ENCODE results near the gene TRMU. TPM values are rescaled to one million over a fixed set of nuclear protein-coding genes. Genes with fewer than 3 reads are reported as not detected.

Gene TRMU
- polyA plus RNA-seq, 1 donor (not counting 4 experiments of a cell fraction or from before 2014, with no cell fraction given): 33.6 TPM

GRCh38 chr22:46397951-46398350 lies 62.4 kb downstream of the TRMU start:
- Histone ChIP-seq H3K79me2 (ENCODE audit: control insufficient read depth, insufficient read depth, low read length) (no peaks in the 10 kb centered on the region), H3K27ac (ENCODE audit: control insufficient read depth, insufficient read depth, low read length) (no peak overlapping the region), H4K20me1 (ENCODE audit: control insufficient read depth, extremely low read depth, insufficient read depth, low read length) (no peaks in the 10 kb centered on the region), H2AFZ (ENCODE audit: control insufficient read depth, low read length) (no peak overlapping the region), H3K9me1 (ENCODE audit: control insufficient read depth, extremely low read depth, insufficient read depth, low read length) (no peaks in the 10 kb centered on the region), H3K9me3 (ENCODE audit: control insufficient read depth, low read depth, low read length) (no peaks in the 10 kb centered on the region), H3K9ac (ENCODE audit: control insufficient read depth, extremely low read depth, insufficient read depth, low read length) (no peak overlapping the region), H3K4me3 (ENCODE audit: control insufficient read depth in 2 of 3, extremely low read depth in 1 of 3, insufficient read depth in 2 of 3, low read depth in 1 of 3, low read length in 3 of 3) (no peak overlapping the region), H3K4me1 (ENCODE audit: control insufficient read depth, extremely low read depth, insufficient read depth, low read length) (no peaks in the 10 kb centered on the region), H3K36me3 (ENCODE audit: control insufficient read depth in 2 of 2, extremely low read depth in 1 of 2, insufficient read depth in 2 of 2, low read length in 2 of 2) (peaks cover 18 to 33% of the 10 kb centered on the region in 2 experiments), H3K4me2 (ENCODE audit: control insufficient read depth, extremely low read depth, insufficient read depth, low read depth, low read length) (no peak overlapping the region), H3K27me3 (ENCODE audit: control insufficient read depth, extremely low read depth, insufficient read depth, low read length) (no peaks in the 10 kb centered on the region)
- FAIRE-seq (no peak), DNase-seq (ENCODE audit: low read depth, low spot score) (no peak)
- dilution Hi-C loops (cut with MboI; ENCODE audit: extremely low pct_ligation_motif_present, low sequenced_read_pairs): no loop called here
- no peak for TF ChIP-seq CTCF (optimal IDR thresholded peaks at IDR 0.05 in 1 of 3, IDR thresholded peaks at IDR 0.05 in 1 of 3, conservative IDR thresholded peaks at IDR 0.05 in 1 of 3; ENCODE audit: extremely low read depth in 1 of 3, insufficient read depth in 2 of 3, low read length in 3 of 3)
- no peak for TF ChIP-seq EZH2 (IDR thresholded peaks at IDR 0.05; ENCODE audit: low read length)

GRCh38 chr22:46399251-46400024 lies 63.9 kb downstream of the TRMU start:
- no peak overlapping the region for H3K9ac ChIP-seq (ENCODE audit: control insufficient read depth, extremely low read depth, insufficient read depth, low read length)
- no peaks in the 10 kb centered on the region for H4K20me1 ChIP-seq (ENCODE audit: control insufficient read depth, extremely low read depth, insufficient read depth, low read length)
- DNase-seq (ENCODE audit: low read depth, low spot score) (no peak), FAIRE-seq (no peak)
- TF ChIP-seq CTCF (optimal IDR thresholded peaks at IDR 0.05 in 1 of 3, IDR thresholded peaks at IDR 0.05 in 1 of 3, conservative IDR thresholded peaks at IDR 0.05 in 1 of 3; ENCODE audit: extremely low read depth in 1 of 3, insufficient read depth in 2 of 3, low read length in 3 of 3) (peak in 1 of 3 experiments; percentile 25), EZH2 (IDR thresholded peaks at IDR 0.05; ENCODE audit: low read length) (no peak)
- no peaks in the 10 kb centered on the region for H3K9me1 ChIP-seq (ENCODE audit: control insufficient read depth, extremely low read depth, insufficient read depth, low read length)
- no peak overlapping the region for H2AFZ ChIP-seq (ENCODE audit: control insufficient read depth, low read length)
- H3K79me2 ChIP-seq (ENCODE audit: control insufficient read depth, insufficient read depth, low read length): no peaks in the 10 kb centered on the region
- peaks cover 18 to 27% of the 10 kb centered on the region in 2 experiments for H3K36me3 ChIP-seq (ENCODE audit: control insufficient read depth in 2 of 2, extremely low read depth in 1 of 2, insufficient read depth in 2 of 2, low read length in 2 of 2)
- no peak overlapping the region for H3K4me2 ChIP-seq (ENCODE audit: control insufficient read depth, extremely low read depth, insufficient read depth, low read depth, low read length)
- no peak overlapping the region for H3K27ac ChIP-seq (ENCODE audit: control insufficient read depth, insufficient read depth, low read length)
- H3K4me1 ChIP-seq (ENCODE audit: control insufficient read depth, extremely low read depth, insufficient read depth, low read length): no peaks in the 10 kb centered on the region
- H3K4me3 ChIP-seq (ENCODE audit: control insufficient read depth in 2 of 3, extremely low read depth in 1 of 3, insufficient read depth in 2 of 3, low read depth in 1 of 3, low read length in 3 of 3): no peak overlapping the region
- no peaks in the 10 kb centered on the region for H3K27me3 ChIP-seq (ENCODE audit: control insufficient read depth, extremely low read depth, insufficient read depth, low read length)
- no peaks in the 10 kb centered on the region for H3K9me3 ChIP-seq (ENCODE audit: control insufficient read depth, low read depth, low read length)
- dilution Hi-C loops (cut with MboI; ENCODE audit: extremely low pct_ligation_motif_present, low sequenced_read_pairs): no loop called here

Data from keratinocyte (primary cell).